GM23248 (cell line): ENCODE results near the gene NBEA. TPM values are rescaled to one million over a fixed set of nuclear protein-coding genes. Genes with fewer than 3 reads are reported as not detected.

Experiments
- DNase-seq: peaks from one replicate; pipeline ENCODE4 v3.0.0-alpha.2; 2015
- H2AFZ ChIP-seq: fragments of 200-600 bp; sonication (generic); 2 replicates; pipeline ENCODE4 v1.6.1; 2016; ENCODE audit warnings: antibody characterized with exemption
- H3F3A ChIP-seq: fragments of 200-600 bp; sonication (generic); 2 replicates; pipeline ENCODE4 v1.6.1; 2016; ENCODE audit warnings: mild to moderate bottlenecking, antibody characterized with exemption, mixed run types; ENCODE audit not compliant: insufficient read depth
- H3K27ac ChIP-seq: fragments of 200-600 bp; sonication (generic); 2 replicates; pipeline ENCODE4 v1.5.1; 2016; ENCODE audit warnings: mild to moderate bottlenecking
- H3K27me3 ChIP-seq: fragments of 200-600 bp; sonication (generic); replicated peaks from 2 replicates; pipeline ENCODE4 v1.6.1; 2016; ENCODE audit warnings: mild to moderate bottlenecking; ENCODE audit not compliant: insufficient read depth
- H3K36me3 ChIP-seq: fragments of 200-600 bp; sonication (generic); 2 replicates; pipeline ENCODE4 v1.6.1; 2016; ENCODE audit warnings: low read depth, mild to moderate bottlenecking
- H3K4me1 ChIP-seq: fragments of 200-600 bp; sonication (generic); 2 replicates; pipeline ENCODE4 v1.6.1; 2016; ENCODE audit warnings: mild to moderate bottlenecking; ENCODE audit not compliant: insufficient read depth
- H3K4me2 ChIP-seq: fragments of 200-600 bp; sonication (generic); one replicate; pipeline ENCODE4 v1.6.1; 2016; ENCODE audit warnings: mild to moderate bottlenecking; ENCODE audit not compliant: unreplicated experiment
- H3K4me3 ChIP-seq: fragments of 200-600 bp; sonication (generic); 2 replicates; pipeline ENCODE4 v1.5.1; 2016; ENCODE audit warnings: mild to moderate bottlenecking
- H3K79me2 ChIP-seq: fragments of 200-600 bp; sonication (generic); 2 replicates; pipeline ENCODE4 v1.6.1; 2016; ENCODE audit warnings: mild to moderate bottlenecking; ENCODE audit not compliant: insufficient read depth
- H3K9ac ChIP-seq: fragments of 200-600 bp; sonication (generic); 2 replicates; pipeline ENCODE4 v1.6.1; 2016; ENCODE audit warnings: mild to moderate bottlenecking
- H3K9me2 ChIP-seq: fragments of 200-600 bp; sonication (generic); 2 replicates; pipeline ENCODE4 v1.6.1; 2016; ENCODE audit warnings: mixed run types, mild to moderate bottlenecking, moderate library complexity; ENCODE audit not compliant: insufficient read depth
- H3K9me3 ChIP-seq: fragments of 200-600 bp; sonication (generic); one replicate; pipeline ENCODE4 v1.6.1; 2017; ENCODE audit warnings: low read depth
- H4K20me1 ChIP-seq: fragments of 200-600 bp; sonication (generic); 2 replicates; pipeline ENCODE4 v1.6.0; 2016; ENCODE audit not compliant: insufficient read depth
- EZH2 ChIP-seq: fragments of 200-600 bp; sonication (generic); IDR thresholded peaks from 2 replicates; pipeline ENCODE4 v1.6.1; 2018; ENCODE audit warnings: antibody characterized with exemption, mild to moderate bottlenecking; ENCODE audit not compliant: insufficient read depth, poor library complexity, severe bottlenecking
- EZH2phosphoT487 ChIP-seq: fragments of 200-600 bp; sonication (generic); IDR thresholded peaks from 2 replicates; pipeline ENCODE4 v1.6.1; 2018; ENCODE audit warnings: antibody characterized with exemption, moderate library complexity, mild to moderate bottlenecking, low read depth; ENCODE audit not compliant: insufficient read depth
- WGBS, 2 experiments: methylation state at CpG; one replicate each; pipeline ENCODE4 v1.1.6; 2015 to 2017; ENCODE audit warnings: low lambda C conversion rate in 2 of 2, low coverage in 1 of 2; ENCODE audit errors: missing lambda C conversion rate in 2 of 2; 5-methylcytosine and 5-hydroxymethylcytosine counted together
- in situ Hi-C: fragments of 300-500 bp; cut with MboI; formaldehyde crosslinking; loops from 2 replicates; pipeline ENCODE4 v1.15.0; 2020
- polyA plus RNA-seq: library from polyadenylated mRNA; unstranded; fragments of >200 nt; fragmentation: Nextera tagmentation; extraction: Ambion mirVana; gene quantifications from 2 replicates; pipeline ENCODE4 v1.2.1, GENCODE V29; 2016
- total RNA-seq: library from RNA; depleted of rRNA; stranded (reverse); fragments of >200 nt; shearing (Covaris generic); gene quantifications from 2 replicates; pipeline ENCODE4 v1.2.3, GENCODE V29; 2014

Gene NBEA
- total and polyA plus RNA-seq, 2 experiments from 2014 or later, result 1.9 to 3.7 TPM

DNA sequence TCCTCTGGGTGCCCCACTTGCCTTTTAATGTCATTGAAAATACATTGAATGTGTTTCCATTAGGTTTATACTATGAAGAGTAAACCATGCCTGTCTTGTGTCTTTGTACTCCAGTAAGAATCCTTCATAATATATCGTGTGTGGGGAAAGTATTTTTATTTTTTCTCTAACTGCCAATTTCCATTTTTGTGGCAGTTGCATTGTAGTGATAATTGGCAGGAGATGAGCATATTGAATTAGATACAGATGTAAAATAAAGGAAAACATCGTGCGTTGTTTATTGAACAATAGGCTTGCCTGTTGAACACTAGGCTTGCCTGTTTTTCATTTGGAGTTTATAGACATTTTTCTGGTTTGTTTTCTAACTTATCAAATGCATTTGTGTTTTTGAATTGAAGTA lies 218.8 kb downstream of the NBEA start:
- Histone ChIP-seq H3K4me2 (no peak overlapping the region), H4K20me1 (no peaks in the 10 kb centered on the region), H3K36me3 (no peaks in the 10 kb centered on the region), H3K79me2 (no peaks in the 10 kb centered on the region), H3K27ac (no peak overlapping the region), H3K9me2 (no peaks in the 10 kb centered on the region), H3K4me1 (no peaks in the 10 kb centered on the region), H2AFZ (peak overlapping the region; percentile 26; the same call in 1 of the 2 replicates), H3K9me3 (no peaks in the 10 kb centered on the region), H3K27me3 (no peaks in the 10 kb centered on the region), H3F3A (no peaks in the 10 kb centered on the region), H3K4me3 (no peak overlapping the region), H3K9ac (no peak overlapping the region)
- in situ Hi-C loops, result loop anchor here (25.0 kb wide), 2 partner anchors 1349 to 1574 kb away; partner anchors contain the start of gene RFC3
- WGBS, 2 experiments, result 10 to 14% methylated on average over 3 of the region's 3 CpGs
- no peak for TF ChIP-seq EZH2
- TF ChIP-seq EZH2phosphoT487, result no peak
- DNase-seq, result no peak

DNA sequence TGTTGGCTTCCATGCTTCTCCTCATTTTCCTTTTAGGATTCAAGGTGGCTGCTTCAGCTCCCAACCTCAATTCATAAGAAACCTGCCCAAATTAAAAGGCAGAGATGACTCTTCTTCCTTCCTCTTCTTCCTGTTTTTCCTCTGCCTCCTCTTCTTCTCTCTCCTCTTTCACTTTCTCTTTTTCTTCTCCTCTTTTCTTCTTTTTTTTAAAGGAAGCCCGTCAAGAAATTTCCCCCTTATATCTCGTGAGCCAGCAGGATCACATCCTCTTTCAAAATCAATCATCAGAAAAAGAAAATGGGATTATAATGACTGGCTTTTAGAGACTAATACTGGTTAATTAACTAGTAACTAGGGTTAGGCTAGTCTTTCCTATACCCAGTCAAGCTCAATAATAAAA lies 220.3 kb downstream of the NBEA start:
- Histone ChIP-seq H3K79me2 (no peaks in the 10 kb centered on the region), H3K27me3 (no peaks in the 10 kb centered on the region), H3F3A (no peaks in the 10 kb centered on the region), H3K36me3 (no peaks in the 10 kb centered on the region), H2AFZ (peak overlapping the region; percentile 60), H3K4me3 (0 out of 2 replicates have a peak overlapping the region, but pooled peaks have one; percentile 17), H3K9me2 (no peaks in the 10 kb centered on the region), H4K20me1 (no peaks in the 10 kb centered on the region), H3K27ac (no peak overlapping the region), H3K4me2 (peak overlapping the region; percentile 2), H3K4me1 (no peaks in the 10 kb centered on the region), H3K9ac (no peak overlapping the region), H3K9me3 (no peaks in the 10 kb centered on the region)
- in situ Hi-C loops, result loop anchor here (25.0 kb wide), 2 partner anchors 1350 to 1575 kb away; partner anchors contain the start of gene RFC3
- DNase-seq, result no peak
- WGBS, 2 experiments, result 74 to 79% methylated on average over 2 of the region's 2 CpGs
- TF ChIP-seq EZH2 (no peak), EZH2phosphoT487 (no peak)

DNA sequence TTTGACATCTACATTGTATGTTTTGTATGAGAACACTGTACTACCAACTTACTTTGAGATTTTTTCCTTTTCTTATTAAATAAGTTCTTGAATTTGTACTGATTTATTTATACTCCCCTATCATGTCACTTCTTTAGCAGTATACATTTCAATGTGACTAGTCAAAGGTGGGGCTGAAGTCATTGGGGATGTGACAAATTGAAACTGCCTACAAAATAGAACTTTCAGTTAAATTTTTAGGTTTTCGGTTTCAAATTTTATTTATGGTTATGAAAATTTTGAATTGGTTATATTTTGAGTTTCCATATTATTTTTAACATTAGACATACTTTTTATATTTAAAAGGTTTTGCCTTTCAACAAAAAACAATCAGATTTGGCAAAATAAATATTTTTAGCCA lies 221.6 kb downstream of the NBEA start:
- in situ Hi-C loops, result loop anchor here (25.0 kb wide), 2 partner anchors 1351 to 1576 kb away; partner anchors contain the start of gene RFC3
- Histone ChIP-seq H3K27ac (no peak overlapping the region), H3K4me1 (no peaks in the 10 kb centered on the region), H2AFZ (no peak overlapping the region), H3K79me2 (no peaks in the 10 kb centered on the region), H3K4me2 (no peak overlapping the region), H3K4me3 (no peak overlapping the region), H3F3A (no peaks in the 10 kb centered on the region), H3K36me3 (no peaks in the 10 kb centered on the region), H4K20me1 (no peaks in the 10 kb centered on the region), H3K9me3 (no peaks in the 10 kb centered on the region), H3K9ac (no peak overlapping the region), H3K9me2 (no peaks in the 10 kb centered on the region), H3K27me3 (no peaks in the 10 kb centered on the region)
- WGBS, 2 experiments, result 95 to 100% methylated on average over 1 of the region's 1 CpG
- TF ChIP-seq EZH2, result no peak
- TF ChIP-seq EZH2phosphoT487, result no peak
- DNase-seq, result no peak

DNA sequence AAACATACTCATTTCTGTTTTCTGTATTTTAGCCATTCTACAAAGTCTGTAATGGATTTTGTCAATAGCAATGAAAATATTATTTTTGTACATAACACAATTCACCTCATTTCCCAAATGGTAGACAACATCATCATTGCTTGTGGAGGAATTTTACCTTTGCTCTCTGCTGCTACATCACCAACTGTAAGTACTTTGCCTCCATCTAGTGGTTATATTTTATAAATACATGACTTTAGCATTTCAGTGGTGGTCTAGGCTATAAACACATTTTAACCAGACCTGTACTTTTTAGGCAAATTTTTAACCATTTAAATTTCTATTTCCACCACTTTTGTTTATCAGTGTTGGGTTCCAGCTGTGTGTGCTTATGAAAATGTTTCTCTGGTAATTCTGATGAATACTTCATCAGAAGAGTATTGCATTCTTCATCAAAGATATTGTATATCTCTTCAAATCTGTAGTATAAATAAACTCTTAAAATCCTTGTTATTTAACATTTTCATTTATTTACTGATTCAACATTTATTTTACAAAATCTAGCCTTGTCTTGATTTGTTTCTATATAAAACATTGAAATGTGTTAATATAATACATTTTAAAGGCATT lies 222.4 kb downstream of the NBEA start:
- peak; percentile 61 for DNase-seq
- H3K4me1 ChIP-seq, result no peaks in the 10 kb centered on the region
- no peaks in the 10 kb centered on the region for H3K9me2 ChIP-seq
- H2AFZ ChIP-seq, result no peak overlapping the region
- in situ Hi-C loops, result loop anchor here (25.0 kb wide), 2 partner anchors 1352 to 1577 kb away; partner anchors contain the start of gene RFC3
- no peaks in the 10 kb centered on the region for H3K27me3 ChIP-seq
- H3K27ac ChIP-seq, result no peak overlapping the region
- no peak overlapping the region for H3K9ac ChIP-seq
- no peak overlapping the region for H3K4me3 ChIP-seq
- H3K4me2 ChIP-seq, result no peak overlapping the region
- no peaks in the 10 kb centered on the region for H3K9me3 ChIP-seq
- TF ChIP-seq EZH2 (no peak), EZH2phosphoT487 (no peak)
- no peaks in the 10 kb centered on the region for H3F3A ChIP-seq
- no peaks in the 10 kb centered on the region for H3K79me2 ChIP-seq
- H4K20me1 ChIP-seq, result no peaks in the 10 kb centered on the region
- H3K36me3 ChIP-seq, result no peaks in the 10 kb centered on the region
